NK-92 (cell line): ENCODE measurements around the gene LHPP.

ENCODE experiments used
- DNase-seq: peaks from one replicate; lab custom pipeline; 2025; ENCODE audit not compliant: unreplicated experiment; lab: John Stamatoyannopoulos, UW

The LHPP gene

DNA sequence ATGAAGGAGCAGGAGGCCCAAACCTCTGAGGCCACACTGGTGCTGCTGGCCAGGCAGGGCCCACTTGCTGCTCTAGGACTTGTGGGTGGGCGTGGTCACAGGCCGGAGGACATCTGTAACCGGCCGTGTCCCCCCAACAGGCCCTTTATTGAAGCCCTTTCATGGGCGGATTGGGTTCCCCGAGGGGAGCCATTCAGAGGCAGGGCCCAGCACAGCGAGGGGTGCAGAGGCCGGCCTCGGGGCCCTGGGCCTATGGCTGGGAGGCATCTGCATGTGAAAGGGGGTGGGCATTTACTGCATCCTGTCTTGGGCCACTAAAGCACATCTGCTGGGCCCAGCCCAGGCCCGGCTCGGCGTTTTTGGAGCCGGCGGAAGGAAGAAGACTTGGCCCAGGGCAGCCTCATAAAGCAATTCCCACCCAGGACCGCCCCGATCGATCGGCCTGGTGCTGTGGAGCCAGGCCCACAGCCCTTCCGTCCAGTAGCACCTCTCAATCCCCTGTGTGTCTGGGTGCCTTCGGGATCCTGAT is 8.4 kb downstream of the LHPP start:
- DNase-seq, result no peak

DNA sequence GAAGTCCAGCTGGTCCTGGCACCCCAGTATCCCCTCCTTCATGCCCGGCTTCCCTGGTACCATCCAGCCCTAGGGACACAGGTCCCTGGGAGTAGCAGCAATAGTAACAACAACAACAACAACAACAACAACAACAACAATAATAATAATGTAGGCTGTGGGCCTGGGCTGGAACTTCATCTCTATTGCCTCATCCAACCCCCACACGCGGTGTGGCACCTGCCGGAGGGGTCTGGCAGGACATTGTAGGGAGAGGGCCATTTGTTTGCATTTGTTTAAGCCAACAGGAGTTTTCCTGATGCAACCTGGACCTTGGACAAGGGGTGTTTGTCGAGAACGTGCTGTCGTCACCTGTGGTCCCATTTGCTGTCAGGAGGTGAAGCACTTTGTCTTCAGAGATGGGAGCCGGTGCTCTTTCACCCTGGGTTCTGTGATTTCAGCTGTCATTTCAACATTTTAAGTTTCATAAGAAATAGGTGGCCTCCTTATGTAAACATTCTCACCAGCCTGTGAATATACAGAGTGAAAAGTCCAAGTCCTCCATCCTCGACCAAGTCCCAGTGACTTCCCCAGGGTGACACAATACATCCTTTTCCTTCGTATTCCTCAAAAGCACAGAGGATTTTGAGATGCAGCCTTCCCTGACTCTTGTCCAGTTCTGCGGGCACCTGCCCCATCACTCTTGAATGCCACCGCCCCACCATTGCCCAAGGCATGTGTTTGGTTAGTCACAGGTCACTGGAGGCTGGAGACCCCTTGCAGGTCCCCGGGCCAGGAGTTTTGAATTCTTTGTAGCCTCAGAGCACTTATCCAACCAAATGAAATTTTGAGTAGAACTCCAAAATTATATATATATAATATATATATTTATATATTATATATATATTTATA is 9.2 kb downstream of the LHPP start:
- DNase-seq, result no peak

DNA sequence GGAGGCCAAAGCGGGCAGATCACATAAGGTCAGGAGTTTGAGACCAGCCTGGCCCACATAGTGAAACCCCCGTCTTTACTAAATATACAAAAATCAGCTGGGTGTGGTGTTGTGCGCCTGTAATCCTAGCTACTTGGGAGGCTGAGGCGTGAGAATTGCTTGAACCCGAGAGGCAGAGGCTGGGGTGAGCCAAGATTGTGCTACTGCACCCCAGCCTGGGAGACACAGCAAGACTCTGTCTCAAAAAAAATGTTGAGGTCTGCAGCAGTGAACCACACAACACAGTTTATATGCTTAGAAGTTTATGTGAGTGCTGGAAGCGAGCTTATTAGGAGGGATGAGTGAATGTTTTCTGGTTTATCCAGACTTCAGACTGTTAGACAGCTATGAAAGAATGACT is 10.4 kb downstream of the LHPP start:
- DNase-seq, result no peak

DNA sequence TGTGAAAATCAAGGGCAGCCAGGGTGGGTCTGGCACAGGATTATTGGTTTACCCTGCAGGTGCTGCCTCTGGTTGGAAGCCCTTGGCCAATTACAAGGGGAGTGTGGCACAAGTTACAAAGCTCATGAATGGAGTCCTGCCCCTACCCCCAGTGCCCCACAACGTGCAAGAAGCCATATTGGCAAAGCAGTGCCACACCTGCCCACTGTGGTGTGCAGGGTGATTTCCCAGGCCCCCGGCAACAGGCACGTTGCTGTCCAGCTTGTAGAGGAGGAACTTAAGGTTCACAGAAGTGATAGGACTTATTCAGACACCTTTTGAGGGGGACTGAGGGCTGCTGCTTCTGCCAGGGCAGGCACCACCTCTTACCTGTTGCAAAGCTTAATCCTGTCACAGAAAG is 11.4 kb downstream of the LHPP start:
- DNase-seq, result no peak

DNA sequence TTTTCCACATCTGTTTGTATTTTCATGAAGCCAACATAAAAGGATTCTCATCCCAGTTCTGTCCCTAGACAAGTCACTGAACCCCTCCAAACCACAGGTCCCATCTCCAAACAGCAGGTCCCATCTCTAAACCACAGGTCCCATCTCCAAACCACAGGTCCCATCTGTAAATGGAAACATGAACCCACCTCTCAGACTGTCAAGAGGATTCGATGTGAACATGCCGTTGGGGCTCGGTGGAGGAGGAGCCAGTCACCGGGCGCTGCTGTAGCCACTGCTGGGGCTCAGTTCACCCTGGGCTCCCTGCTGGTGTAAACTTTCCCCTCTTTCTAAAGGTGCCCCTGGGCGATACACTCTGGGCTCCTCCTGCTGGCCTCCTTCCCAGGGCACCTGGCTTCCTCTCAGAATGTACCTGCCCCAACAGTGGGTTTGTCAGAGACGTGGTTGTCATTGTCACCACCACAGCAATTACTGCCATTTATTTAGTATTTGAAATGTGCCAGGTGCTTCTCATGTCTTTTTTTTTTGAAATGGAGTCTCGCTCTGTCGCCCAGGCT is 13.0 kb downstream of the LHPP start:
- DNase-seq, result no peak

DNA sequence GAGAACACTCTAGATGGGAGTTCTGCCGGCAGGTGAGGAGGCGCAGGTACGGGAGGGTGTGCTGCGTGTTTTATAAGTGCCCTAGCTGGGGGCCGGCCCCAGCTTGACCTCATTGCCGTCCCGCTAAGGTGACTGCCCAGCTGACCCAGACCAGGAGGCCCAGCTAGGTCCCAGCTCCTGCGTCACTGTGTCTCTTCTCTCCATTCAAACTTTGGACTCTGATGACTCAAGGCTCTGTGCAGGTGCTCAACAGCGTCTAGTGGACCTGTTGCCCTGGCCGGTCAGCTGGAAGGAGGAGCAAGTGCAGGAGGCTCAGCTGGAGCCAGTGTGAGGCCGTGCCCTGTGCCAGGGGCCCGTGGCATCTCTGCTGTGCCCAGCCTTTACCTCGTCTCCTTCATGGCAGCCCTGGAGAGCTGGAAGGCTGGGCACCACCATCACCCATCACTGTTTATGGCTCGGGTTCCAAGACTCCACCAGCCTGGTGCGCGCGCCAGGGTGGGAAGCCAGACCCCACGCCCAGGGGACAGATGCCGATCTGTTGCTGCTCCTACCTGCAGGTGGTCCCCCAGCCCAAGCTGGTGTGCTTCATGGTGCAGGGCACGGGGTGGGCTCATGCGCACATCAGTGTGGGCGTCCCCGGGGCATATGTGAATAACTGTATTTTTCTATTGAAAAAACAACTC is 14.6 kb downstream of the LHPP start:
- DNase-seq, result no peak

DNA sequence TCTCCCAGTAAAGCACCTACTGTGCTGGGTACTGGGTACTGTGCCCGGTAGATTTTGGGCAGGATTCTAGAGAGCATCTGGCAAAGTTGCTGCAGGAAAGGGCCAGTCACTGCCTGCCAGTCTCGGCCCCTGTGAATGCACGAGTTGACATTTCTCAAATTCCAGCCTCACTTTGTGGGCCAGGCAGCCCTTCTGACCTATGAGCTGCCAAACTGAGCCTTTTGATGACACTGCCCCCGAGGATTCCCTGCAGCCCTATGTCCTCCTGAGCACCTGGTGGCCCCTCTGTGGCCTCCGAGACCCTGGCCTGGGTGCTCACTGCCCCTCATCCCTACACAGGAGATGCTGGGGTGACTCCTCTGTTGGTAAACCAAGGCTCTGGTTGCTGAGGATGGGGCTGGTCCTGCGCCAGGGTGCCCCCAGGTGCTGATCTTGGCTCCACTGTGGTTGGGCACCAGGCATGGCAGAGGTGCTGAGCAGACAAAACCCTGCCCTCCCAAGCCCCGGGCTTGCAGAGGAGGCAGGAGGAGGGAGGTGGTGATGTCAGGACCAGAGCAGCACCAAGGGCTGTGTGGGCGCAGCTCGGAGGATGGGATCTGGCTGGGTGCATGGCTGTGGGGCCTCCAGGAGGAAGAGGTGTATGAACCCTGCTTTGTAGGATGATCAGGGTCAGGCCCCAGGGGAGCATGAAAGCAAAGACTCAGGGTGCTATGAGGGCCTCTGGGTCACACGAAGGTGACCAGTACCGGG is 16.2 kb downstream of the LHPP start:
- DNase-seq, result no peak

DNA sequence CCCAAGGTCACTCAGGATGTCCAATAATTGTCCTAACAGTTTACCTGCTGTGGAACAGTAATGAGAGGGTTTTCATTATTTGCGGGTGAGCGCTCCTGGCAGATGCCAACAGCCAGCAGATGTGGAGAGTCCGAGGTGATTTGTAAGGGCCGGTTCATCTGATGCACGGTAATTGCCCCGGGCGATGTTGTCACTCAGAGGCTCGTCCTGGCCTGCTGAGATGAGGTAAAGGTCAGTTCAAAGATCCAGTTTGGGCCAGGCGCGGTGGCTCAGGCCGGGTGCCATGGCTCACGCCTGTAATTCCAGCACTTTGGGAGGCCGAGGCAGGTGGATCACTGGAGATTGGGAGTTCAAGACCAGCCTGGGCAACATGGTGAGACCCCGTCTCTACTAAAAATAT is 16.9 kb downstream of the LHPP start:
- no peak for DNase-seq

DNA sequence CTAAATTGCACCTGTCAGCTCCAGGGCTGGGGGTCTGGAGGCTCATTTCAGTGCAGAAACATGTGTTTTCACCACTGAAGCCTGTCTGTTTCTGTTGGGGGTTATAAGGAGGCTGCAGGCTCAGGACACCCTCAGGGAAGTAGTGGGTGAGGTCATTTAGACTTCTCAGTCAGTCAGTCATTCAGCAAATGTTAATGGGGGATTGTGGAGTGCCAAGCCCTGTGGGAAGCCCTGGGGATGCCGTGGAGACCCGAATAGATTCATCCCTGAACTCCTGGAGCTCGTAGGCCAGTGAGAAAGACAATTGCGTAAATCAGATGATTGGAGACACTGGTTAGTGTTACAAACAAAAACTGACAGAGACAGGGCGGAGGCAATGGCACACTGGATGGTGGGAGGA is 19.2 kb downstream of the LHPP start:
- DNase-seq, result no peak

DNA sequence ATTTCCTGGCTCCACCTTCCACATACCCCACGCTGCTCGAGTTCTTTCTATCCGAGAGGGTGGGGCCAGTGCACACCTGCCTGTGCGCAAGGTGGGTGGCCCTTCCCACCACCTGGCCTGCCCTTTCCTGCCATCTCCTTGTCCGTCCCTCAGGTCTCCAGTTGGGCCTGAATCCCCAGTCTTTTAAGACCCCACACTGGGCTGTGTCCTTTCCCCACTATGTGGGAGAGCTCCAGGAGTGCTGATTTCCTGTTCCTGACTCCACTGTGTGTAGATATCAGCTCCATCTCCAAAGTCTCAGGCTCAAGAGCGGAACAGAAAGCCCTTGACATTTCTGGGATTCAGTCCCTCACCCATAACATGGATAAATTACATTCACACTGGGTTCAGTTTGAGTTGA is 20.1 kb downstream of the LHPP start:
- DNase-seq, result no peak

DNA sequence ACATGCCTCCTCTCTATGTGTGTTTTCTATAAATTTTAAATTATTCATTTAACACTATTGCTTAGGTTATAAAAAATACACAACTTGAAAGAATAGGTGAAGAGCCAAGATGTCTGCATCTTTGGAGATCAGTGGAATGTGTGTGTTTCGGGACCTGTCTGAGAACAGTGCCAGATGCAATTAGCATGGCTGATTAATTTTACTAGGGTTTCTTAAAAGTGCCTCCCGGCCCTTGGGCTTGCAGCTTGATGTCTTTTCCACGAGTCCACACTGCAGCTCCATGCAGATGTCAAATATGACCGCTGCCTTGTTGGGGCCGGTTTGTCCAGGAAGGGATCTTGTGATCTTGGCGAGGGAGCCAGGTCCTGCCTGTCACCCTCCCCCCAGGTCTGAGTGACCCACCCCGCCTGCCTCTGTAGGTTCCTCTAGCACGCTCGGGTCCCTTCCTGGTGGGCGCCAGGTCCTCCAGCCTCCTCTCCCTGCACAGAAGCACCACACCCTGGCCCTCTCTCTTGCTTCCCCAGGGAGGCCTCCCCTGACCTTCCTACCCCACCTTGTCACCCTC is 20.7 kb downstream of the LHPP start:
- no peak for DNase-seq

DNA sequence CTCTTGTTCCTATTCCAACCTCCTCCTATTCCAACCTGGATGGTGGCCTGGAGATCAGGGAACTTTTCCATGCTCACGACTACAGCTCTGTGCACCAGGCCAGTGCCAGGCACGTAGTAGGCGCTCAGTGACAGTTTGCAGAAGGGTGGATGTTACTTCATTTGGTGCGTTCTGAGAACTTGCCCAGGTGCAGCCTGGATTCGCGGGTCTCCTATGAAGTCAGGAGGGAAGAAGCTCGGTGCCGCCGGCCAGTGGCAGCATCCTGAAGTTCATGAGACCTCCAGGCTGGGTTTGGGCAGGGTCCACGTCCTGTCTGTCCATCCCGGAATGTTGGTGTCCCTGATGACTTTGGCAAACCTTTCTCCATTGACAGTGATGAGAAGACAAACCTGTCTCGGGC is 21.3 kb downstream of the LHPP start:
- DNase-seq, result no peak

DNA sequence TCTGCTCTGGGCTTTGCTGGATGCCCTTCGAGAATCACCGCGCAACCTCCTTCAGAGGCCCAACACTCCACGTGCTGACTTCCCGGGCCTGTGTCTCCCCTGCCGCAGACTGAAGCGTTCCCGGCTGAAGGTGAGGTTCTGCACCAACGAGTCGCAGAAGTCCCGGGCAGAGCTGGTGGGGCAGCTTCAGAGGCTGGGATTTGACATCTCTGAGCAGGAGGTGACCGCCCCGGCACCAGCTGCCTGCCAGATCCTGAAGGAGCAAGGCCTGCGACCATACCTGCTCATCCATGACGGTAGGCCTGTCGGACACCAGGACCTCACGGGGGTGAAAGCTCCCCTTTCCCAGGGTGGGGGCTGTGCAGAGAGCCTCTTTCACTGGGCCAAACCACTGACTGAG is 22.4 kb downstream of the LHPP start:
- DNase-seq, result no peak

DNA sequence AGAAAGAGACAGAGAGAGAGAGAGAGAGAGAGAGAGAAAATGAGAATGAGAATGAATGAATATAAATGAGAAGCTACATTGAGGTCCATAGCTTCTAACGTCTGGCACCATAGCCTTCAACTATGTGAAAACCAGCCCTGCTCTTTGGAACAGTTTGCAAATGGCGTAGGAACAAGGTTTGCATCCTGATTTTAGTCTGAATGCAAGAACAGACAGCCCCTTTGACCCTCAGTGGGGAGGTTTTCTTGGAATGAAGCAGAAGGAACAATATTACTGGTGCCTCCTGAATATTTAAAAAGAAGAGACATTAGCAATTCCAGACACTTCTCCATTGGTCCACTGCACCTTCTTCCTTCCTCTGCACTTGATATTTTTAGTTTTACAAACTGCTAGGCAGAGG is 23.0 kb downstream of the LHPP start:
- no peak for DNase-seq

DNA sequence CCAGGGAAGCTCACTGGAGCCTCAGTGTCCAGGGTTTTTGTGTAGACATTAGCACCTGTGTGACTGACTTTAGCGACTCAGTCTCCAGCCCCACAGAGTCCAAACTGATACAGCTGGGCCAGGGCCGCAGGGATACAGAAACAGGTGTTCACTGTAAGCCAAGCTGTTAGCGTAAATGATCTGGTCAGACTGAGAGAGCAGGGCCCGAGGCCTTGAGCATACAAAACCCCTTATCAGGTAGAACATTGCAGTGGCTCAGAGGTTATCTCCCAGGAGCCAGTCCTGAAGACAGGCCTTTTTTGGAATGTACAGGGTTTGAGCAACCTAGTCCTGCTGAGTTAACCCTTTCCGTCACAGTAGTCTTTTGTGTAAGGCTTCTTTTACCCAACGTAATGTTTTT is 25.0 kb downstream of the LHPP start:
- DNase-seq, result no peak

DNA sequence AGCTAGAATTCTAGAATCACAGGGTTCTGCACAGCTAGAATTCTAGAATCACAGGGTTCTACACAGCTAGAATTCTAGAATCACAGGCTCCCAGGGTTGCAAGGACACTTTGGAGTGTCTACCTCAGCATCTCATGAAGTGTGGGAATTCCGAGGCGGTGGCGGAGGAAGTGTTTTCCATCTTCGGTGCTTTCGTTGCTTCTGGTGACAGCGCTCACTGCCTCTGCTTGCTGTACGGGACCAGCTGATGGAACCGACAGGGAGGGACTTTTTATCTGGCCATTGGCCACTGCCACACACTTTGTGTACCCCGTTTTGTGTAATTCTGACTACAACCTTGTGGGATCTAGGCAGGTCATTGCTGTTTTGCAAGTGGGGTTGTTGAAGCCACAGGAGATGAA is 29.5 kb downstream of the LHPP start:
- no peak for DNase-seq

DNA sequence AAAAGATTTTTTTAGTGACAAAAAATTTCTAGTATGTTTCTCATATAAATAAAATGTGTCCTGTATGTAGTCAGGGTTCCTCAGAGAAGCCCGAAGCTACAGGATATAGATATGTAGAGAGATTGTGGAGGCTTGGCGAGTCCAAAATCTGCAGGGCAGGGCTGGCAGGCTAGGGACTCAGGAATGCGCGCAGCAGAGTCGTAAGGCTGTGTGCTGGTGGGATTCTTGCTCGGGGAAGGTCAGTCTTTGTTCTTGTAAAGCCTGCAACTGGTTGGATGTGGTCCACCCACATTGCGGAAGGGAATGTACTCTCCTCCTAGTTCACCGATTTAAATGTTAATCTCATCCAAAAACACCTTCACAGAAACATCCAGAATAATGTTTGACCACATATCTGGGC is 30.6 kb downstream of the LHPP start:
- no peak for DNase-seq

DNA sequence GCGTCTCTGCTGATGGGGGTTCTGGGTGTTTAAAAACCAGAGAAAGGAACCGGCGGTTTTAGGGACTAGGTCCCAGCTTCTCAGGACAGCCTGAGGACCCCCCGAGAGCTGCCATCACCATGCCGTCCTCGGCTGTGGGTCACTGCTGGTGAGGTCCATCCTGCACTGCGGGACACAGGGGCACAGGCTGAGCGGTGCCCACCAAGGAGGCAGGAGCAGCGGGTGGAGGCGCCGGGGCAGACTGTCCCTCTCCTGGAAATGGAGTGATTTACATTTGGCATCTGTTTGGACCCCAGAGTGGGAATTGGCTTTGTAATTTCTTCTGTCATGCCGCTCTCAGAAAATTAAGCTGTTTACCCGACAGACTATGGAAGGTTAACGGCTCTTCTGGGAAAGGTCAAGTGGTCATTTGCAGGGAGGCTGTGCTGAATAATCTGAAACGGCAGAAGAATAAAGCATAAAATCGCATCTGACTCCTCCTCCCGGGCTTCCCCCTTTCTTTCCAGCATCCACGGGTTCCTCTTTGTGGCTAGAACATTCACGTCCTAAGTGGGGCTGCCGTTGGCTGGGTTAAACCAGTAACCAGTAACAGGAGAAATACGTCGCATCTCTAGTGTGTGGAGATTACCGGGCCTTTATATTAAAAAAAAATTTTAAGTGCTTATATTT is 31.7 kb downstream of the LHPP start:
- no peak for DNase-seq

DNA sequence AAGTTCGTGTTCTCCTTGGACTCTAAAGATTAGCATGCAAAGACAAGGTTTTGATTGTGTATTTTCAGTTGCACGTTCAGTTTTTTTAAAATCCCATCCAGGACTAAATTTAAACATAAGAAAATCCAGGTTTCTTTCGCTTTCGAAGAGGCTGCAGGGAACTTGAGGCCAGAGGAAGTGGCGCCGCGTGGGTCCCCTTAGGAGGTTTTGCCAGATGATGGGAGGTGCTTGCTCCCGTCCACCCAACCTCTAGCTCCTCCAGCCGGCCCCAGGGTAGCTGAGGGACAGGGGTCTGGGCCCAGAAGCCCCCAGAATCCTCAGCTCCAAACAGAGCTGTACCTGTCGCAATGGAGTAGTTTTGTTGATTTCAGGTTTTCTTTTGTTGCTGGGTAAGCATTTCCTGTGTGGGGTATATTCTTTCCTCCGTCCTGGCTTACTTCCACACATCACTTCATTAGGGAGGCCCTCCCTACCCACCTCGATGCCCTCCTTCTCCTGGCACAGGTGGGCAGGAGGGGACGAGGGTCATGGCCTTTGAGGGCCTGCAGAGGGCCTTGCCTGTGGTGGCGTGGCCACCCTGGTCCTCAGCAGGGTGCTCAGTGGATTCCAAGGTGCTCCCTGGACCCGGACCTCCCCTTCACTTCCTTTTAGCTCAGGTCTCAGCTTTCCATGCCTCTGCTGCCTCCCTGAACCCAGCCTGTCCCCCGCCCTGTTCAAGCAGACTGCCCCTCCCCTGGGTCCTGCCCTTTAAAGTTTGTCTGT is 32.6 kb downstream of the LHPP start:
- no peak for DNase-seq

DNA sequence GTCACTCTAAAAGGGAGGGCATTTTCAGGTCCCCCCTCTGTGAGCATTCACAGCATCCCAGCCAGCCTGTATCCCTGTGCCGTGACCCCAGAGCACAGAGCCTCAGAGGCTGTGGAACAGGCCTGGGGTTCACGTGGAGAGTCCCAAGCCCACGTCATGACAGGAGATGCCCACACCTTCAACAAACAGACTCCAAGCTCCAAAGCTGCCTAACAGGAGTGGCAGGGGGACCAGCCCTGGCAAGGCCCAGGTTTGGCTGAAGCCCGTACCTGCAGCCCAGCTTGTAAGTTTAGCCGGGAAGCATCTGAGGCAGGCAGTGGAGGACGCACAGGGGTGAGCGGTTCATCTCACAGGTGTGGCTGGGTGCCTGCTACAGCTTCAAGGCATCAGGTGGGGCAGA is 33.5 kb downstream of the LHPP start:
- DNase-seq, result no peak
